ENCODE results near the gene IER5L. TPM values are rescaled to one million over a fixed set of nuclear protein-coding genes. Genes with fewer than 3 reads are reported as not detected.
"Not testable (repeated sequence)": the region's sequence is repeated elsewhere in the genome, so short reads cannot be mapped to it uniquely, and the experiment has no call there.

Gene IER5L
- polyA plus RNA-seq, 1 donor from 2014 or later = not detected

- H3K4me3 Mint-ChIP-seq = peak overlapping the region in 2 of 4 donors; percentile 6 to 49
Measured at GRCh38 chr9:129166623-129167557, 11.2 kb downstream of the IER5L start.

GRCh38 chr9:129165198-129165597, 12.9 kb downstream of the IER5L start:
- no peak overlapping the region for H3K27ac Mint-ChIP-seq
- H3K27me3 Mint-ChIP-seq = peaks cover 10% of the 10 kb centered on the region
- H3K4me3 Mint-ChIP-seq = no peak overlapping the region
- H3K36me3 Mint-ChIP-seq = no peaks in the 10 kb centered on the region
- peaks cover 0 to 8% (median 4%) of the 10 kb centered on the region in 3 donors for H3K4me1 Mint-ChIP-seq
- no peaks in the 10 kb centered on the region for H3K9me3 Mint-ChIP-seq

More at GRCh38 chr9:129166623-129167557, 11.2 kb downstream of the IER5L start:
- Mint-ChIP-seq H3K4me1 (peaks cover 0 to 8% (median 4%) of the 10 kb centered on the region in 3 donors), H3K36me3 (no peaks in the 10 kb centered on the region), H3K27ac (peak overlapping the region in 1 of 3 donors; percentile 93), H3K27me3 (peaks cover 15% of the 10 kb centered on the region), H3K9me3 (no peaks in the 10 kb centered on the region)

- H3K9me3 Mint-ChIP-seq = no peaks in the 10 kb centered on the region
- peaks cover 10% of the 10 kb centered on the region for H3K27me3 Mint-ChIP-seq
- peaks cover 0 to 8% (median 4%) of the 10 kb centered on the region in 3 donors for H3K4me1 Mint-ChIP-seq
- no peak overlapping the region for H3K4me3 Mint-ChIP-seq
- H3K36me3 Mint-ChIP-seq = no peaks in the 10 kb centered on the region
- no peak overlapping the region for H3K27ac Mint-ChIP-seq
Measured at GRCh38 chr9:129164246-129164930, 13.7 kb downstream of the IER5L start.

GRCh38 chr9:129163753-129164152, 14.3 kb downstream of the IER5L start:
- Mint-ChIP-seq H3K27me3 (peaks cover 10% of the 10 kb centered on the region), H3K4me1 (peaks cover 0 to 8% (median 4%) of the 10 kb centered on the region in 3 donors), H3K36me3 (peaks cover 3% of the 10 kb centered on the region), H3K4me3 (no peak overlapping the region), H3K9me3 (no peaks in the 10 kb centered on the region), H3K27ac (no peak overlapping the region)

GRCh38 chr9:129163198-129163670, 14.8 kb downstream of the IER5L start:
- not testable (repeated sequence) for H3K4me3 Mint-ChIP-seq, H3K27ac Mint-ChIP-seq, H3K36me3 Mint-ChIP-seq, H3K9me3 Mint-ChIP-seq, H3K4me1 Mint-ChIP-seq, H3K27me3 Mint-ChIP-seq

GRCh38 chr9:129162497-129163197, 15.4 kb downstream of the IER5L start:
- Mint-ChIP-seq H3K27ac (no peak overlapping the region), H3K4me3 (no peak overlapping the region), H3K36me3 (peaks cover 3% of the 10 kb centered on the region), H3K4me1 (peaks cover 0 to 4% (median 0%) of the 10 kb centered on the region in 3 donors), H3K9me3 (no peaks in the 10 kb centered on the region), H3K27me3 (peaks cover 3% of the 10 kb centered on the region)

- Mint-ChIP-seq H3K27me3 (no peaks in the 10 kb centered on the region), H3K9me3 (no peaks in the 10 kb centered on the region), H3K4me3 (no peak overlapping the region), H3K36me3 (peaks cover 3% of the 10 kb centered on the region), H3K4me1 (no peaks in the 10 kb centered on the region), H3K27ac (no peak overlapping the region)
Measured at GRCh38 chr9:129161534-129161837, 16.6 kb downstream of the IER5L start.

- no peaks in the 10 kb centered on the region for H3K27me3 Mint-ChIP-seq
- no peak overlapping the region for H3K4me3 Mint-ChIP-seq
- H3K4me1 Mint-ChIP-seq = no peaks in the 10 kb centered on the region
- H3K36me3 Mint-ChIP-seq = peaks cover 3% of the 10 kb centered on the region
- H3K27ac Mint-ChIP-seq = no peak overlapping the region
- no peaks in the 10 kb centered on the region for H3K9me3 Mint-ChIP-seq
Measured at GRCh38 chr9:129160712-129161533, 17.1 kb downstream of the IER5L start.

GRCh38 chr9:129156163-129156562, 21.9 kb downstream of the IER5L start:
- peaks cover 5% of the 10 kb centered on the region for H3K36me3 Mint-ChIP-seq
- peak overlapping the region in 1 of 4 donors; percentile 54 for H3K4me3 Mint-ChIP-seq
- H3K4me1 Mint-ChIP-seq = peaks cover 0 to 3% (median 0%) of the 10 kb centered on the region in 3 donors
- no peak overlapping the region for H3K27ac Mint-ChIP-seq
- H3K27me3 Mint-ChIP-seq = no peaks in the 10 kb centered on the region
- H3K9me3 Mint-ChIP-seq = no peaks in the 10 kb centered on the region

- Mint-ChIP-seq H3K27ac (no peak overlapping the region), H3K4me1 (peaks cover 0 to 3% (median 0%) of the 10 kb centered on the region in 3 donors), H3K4me3 (no peak overlapping the region), H3K27me3 (no peaks in the 10 kb centered on the region), H3K36me3 (peaks cover 6% of the 10 kb centered on the region), H3K9me3 (no peaks in the 10 kb centered on the region)
Measured at GRCh38 chr9:129154866-129155477, 23.1 kb downstream of the IER5L start.

- H3K27ac Mint-ChIP-seq = no peak overlapping the region
- peak overlapping the region in 1 of 4 donors; percentile 25 for H3K4me3 Mint-ChIP-seq
- peaks cover 5% of the 10 kb centered on the region for H3K36me3 Mint-ChIP-seq
- peaks cover 6 to 12% (median 8%) of the 10 kb centered on the region in 3 donors for H3K4me1 Mint-ChIP-seq
- no peaks in the 10 kb centered on the region for H3K9me3 Mint-ChIP-seq
- no peaks in the 10 kb centered on the region for H3K27me3 Mint-ChIP-seq
Measured at GRCh38 chr9:129151469-129151868, 26.6 kb downstream of the IER5L start.

- peaks cover 5% of the 10 kb centered on the region for H3K36me3 Mint-ChIP-seq
- H3K27ac Mint-ChIP-seq = no peak overlapping the region
- no peaks in the 10 kb centered on the region for H3K9me3 Mint-ChIP-seq
- no peaks in the 10 kb centered on the region for H3K27me3 Mint-ChIP-seq
- H3K4me1 Mint-ChIP-seq = peaks cover 6 to 12% (median 8%) of the 10 kb centered on the region in 3 donors
- H3K4me3 Mint-ChIP-seq = no peak overlapping the region
Measured at GRCh38 chr9:129150672-129151211, 27.3 kb downstream of the IER5L start.

GRCh38 chr9:129150122-129150521, 27.9 kb downstream of the IER5L start:
- Mint-ChIP-seq H3K36me3 (peaks cover 6% of the 10 kb centered on the region), H3K4me1 (peaks cover 6 to 12% (median 8%) of the 10 kb centered on the region in 3 donors), H3K27me3 (no peaks in the 10 kb centered on the region), H3K9me3 (no peaks in the 10 kb centered on the region), H3K27ac (no peak overlapping the region), H3K4me3 (no peak overlapping the region)

- Mint-ChIP-seq H3K27ac (peak overlapping the region; percentile 44 to 71 (median 66)), H3K4me1 (peaks cover 6 to 12% (median 8%) of the 10 kb centered on the region in 3 donors), H3K4me3 (no peak overlapping the region), H3K27me3 (no peaks in the 10 kb centered on the region), H3K36me3 (peaks cover 7% of the 10 kb centered on the region), H3K9me3 (no peaks in the 10 kb centered on the region)
Measured at GRCh38 chr9:129149442-129149841, 28.6 kb downstream of the IER5L start.

All from IgD-negative memory B cell (primary cell).